HFF-Myc (cell line): ENCODE results near the gene KISS1.

ENCODE experiments used
- DNase-seq: peaks from one replicate; pipeline ENCODE4 v3.0.0-alpha.2; 2011; ENCODE audit warnings: low read depth; ENCODE audit errors: extremely low read depth
- H3K4me3 ChIP-seq: replicated peaks from 2 replicates; pipeline ENCODE4 v1.5.1; 2011; ENCODE audit warnings: low read depth, mild to moderate bottlenecking, control low read depth, low read length
- TF ChIP-seq, protein P1 (sequence below): IDR thresholded peaks from 2 replicates; pipeline ENCODE4 v1.5.1; 2012; ENCODE audit warnings: mild to moderate bottlenecking, low read depth, low read length, control low read depth; ENCODE audit errors: missing control alignments

KISS1 gene

DNA sequence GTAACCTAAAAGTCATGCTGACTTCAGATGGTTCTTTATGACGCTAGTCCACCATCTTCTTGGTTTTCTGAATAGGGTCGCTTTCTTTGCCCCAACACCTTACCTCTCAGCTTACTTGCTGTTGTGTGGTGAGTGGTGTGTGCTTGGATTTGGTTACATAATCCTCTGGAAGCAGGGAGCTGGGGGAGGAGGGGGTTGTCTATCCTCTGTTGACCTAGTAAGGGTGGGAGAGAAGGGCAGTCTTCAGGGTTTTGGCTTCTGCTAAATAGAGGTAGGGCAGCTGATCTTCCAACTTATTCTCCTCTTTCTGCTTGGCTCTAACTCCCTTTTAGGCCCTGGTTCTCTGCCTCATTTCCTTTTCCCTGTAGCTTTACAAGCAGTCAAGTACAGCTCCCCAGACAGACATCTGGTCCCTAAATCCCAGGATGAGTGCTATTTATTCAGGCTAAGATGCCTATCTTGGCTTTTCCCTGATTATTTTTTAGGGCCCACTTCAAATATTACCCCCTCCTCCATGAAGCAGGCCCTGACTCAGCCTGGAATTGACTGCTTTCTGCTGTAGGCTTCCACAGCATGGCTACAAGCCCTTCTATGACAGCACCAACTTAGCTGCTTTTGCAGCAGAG, 23.8 kb downstream of the KISS1 start:
- H3K4me3 ChIP-seq: no peak overlapping the region
- no peak for DNase-seq
- TF ChIP-seq, protein P1, sequence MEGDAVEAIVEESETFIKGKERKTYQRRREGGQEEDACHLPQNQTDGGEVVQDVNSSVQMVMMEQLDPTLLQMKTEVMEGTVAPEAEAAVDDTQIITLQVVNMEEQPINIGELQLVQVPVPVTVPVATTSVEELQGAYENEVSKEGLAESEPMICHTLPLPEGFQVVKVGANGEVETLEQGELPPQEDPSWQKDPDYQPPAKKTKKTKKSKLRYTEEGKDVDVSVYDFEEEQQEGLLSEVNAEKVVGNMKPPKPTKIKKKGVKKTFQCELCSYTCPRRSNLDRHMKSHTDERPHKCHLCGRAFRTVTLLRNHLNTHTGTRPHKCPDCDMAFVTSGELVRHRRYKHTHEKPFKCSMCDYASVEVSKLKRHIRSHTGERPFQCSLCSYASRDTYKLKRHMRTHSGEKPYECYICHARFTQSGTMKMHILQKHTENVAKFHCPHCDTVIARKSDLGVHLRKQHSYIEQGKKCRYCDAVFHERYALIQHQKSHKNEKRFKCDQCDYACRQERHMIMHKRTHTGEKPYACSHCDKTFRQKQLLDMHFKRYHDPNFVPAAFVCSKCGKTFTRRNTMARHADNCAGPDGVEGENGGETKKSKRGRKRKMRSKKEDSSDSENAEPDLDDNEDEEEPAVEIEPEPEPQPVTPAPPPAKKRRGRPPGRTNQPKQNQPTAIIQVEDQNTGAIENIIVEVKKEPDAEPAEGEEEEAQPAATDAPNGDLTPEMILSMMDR: no peak

DNA sequence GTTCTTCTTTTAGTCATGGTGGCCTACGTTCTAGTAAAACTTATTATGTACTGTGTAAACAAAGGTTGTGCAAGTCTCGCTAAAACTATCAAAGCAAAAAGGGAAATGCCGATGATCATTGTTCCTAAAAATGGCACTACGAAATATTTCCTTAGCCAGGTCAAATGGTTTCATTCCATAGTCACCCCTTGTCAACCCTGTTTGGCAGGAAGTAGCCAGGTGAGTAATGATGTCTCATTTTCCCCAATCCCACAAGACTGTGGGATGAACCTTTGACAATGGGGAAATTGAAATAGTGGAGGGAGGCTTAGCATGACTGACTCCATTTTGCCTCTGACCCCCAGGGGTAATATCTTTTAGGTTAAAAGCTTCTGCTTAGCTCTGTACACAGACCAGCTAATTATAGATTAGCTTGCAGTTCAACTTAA, 24.5 kb downstream of the KISS1 start:
- TF ChIP-seq, protein P1: no peak
- no peak overlapping the region for H3K4me3 ChIP-seq
- no peak for DNase-seq

DNA sequence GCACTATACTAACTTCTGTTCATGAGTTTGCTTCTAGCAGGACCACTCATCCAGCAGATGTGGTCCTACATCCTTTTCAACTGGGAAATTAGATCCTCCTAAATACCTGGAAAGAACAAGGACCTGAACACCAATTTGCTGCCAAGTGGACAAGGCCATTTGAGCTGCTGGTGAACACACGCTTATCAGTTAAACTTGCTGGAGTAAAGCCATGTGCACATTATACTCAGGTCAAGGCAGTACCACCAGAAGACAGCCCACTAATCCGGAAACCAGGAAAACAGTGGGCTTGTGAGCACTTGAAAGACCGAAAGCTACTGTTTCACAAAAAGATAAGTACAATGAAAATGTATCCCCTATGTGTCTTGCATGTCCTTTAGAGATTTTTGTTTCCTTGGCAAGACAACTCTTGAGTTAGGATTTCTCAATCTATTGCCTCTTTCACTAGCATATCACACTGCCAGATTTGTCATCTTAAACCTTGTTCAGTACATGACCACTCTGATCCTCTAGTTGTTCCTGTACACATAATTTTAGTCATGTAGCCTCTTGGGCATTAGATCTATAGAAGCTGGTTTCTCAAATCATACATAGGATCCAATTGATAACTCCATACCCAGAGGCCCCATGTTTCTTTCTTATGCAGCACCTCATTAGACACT, 25.7 kb downstream of the KISS1 start:
- no peak overlapping the region for H3K4me3 ChIP-seq
- TF ChIP-seq, protein P1: no peak
- DNase-seq: no peak

DNA sequence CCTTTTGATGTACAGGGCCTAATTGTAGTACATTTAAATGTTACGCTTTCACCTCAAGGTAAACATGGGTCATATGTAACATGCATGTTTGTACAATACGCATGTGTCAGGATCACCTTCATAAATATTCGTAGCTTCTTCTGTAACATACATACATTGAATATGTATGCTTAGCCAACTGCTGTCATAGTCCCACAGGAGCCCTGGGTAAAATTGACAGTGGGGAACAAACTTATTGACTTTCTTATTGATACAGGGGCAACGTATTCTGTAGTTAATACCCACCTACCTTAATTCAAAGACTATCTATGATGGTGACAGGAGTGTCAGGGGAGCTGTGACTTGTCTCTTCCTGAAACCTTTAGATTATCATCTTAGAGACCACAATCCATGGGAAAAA, 26.4 kb downstream of the KISS1 start:
- TF ChIP-seq, protein P1: no peak
- H3K4me3 ChIP-seq: no peak overlapping the region
- DNase-seq: no peak

DNA sequence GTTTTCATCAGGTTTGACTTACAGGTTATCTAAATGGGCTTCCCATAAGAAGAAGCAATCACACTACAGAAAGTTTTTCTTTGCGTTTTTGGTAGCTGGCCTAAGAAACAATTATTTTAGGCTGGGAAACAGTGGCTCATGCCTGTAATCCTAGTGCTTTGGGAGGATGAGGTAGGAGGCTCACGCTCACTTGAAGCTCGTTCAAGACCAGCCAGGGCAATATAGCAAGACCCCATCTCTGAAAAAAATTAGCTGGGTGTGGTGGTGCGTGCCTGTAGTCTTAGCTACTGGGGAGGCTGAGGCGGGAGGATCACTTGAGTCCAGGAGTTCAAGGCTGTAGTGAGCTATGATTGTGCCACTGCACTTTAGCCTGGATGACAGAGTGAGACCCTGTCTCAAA, 28.6 kb downstream of the KISS1 start:
- H3K4me3 ChIP-seq: no peak overlapping the region

DNA sequence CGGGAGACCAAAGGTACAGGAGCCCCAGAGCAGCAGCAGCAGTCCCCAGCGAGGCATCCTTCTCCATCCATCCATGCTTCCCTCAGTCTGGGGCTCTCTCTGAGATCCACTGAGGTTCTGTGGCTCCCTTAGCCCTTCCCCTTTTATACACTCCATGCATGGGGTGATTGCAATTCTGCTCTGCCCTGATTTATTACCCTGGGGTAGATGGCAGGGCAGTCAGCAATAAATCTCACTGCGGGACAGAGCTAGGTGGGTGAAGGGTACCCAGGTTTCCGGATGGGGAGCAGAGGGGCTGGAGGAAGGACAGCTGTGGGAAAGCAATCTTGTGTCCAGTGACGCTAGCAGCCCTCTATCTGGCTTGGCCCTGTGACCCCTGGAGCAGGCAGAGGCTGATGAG, 30.1 kb downstream of the KISS1 start, which contains the start of gene REN:
Gene REN (minus strand): TSS at position 119 of the 400 bp plus-strand sequence. CDS start 44 bp downstream, at position 75.
- TF ChIP-seq, protein P1: no peak
- DNase-seq: no peak
- H3K4me3 ChIP-seq: no peak within 1 kb of the TSS

More for the DNA sequence above, 28.6 kb downstream of the KISS1 start:
- DNase-seq: no peak
- TF ChIP-seq, protein P1: no peak
